HG03565 (cell line): ENCODE results near the gene MSI2.
"Not testable (repeated sequence)": the region's sequence is repeated elsewhere in the genome, so short reads cannot be mapped to it uniquely, and the experiment has no call there.

Experiments
- ATAC-seq: cut with Tn5 transposase; IDR thresholded peaks from one replicate; pipeline ENCODE4 v1.9.1; 2021; ENCODE audit warnings: mild to moderate bottlenecking, moderate library complexity; ENCODE audit not compliant: unreplicated experiment

The MSI2 gene

DNA sequence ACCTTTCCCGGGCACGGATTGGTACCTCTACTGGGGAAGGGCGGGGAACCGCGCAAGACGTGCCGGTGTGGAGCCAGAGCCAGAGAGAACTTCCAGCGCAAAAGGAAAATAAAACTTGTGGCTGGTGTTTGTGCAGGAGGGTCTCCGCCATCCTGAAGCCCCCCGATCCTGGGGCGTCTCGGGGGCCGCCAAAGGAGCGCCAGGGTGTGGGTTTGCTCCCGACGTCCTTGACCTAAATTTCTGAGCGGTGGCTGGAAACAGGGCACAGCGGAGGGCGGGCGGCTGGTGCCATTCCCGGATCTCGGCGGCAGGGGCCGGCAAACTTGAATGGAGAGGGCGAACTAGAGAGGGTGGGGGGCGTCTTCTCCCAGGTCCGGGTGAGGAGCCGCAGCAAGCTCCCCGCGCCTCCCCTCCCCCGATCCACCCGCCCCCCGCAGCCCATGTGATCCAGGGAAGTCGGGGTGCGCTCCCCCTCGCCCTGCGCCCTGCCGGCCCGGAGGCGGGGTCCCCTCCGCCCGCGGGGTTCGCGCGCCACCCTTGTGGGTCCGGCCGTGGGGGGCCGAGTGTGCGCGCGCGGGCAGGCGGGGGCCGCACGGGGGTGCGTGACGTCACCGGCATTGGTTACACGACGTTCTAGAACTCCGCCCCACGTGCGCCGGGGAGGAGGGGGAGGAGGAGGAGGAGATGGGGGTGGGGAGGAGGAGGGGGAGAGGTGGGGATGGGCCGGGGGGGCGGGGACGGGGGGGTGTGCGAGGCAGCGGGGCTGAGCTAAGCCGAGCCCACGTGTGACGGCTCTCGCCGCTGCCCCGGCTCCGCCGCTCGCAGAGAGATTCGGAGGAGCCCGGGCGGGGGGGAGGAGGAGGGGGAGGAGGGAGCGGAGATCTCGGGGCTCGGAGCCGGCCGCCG lies at the start of gene MSI2:
Gene MSI2, plus strand, starts transcription at position 748 of the 906 bp plus-strand sequence. CDS start 220 bp downstream, outside the sequence.
- peak; percentile 61 for ATAC-seq

GRCh38 chr17:57206928-57207327 lies 49.4 kb upstream of the MSI2 start:
- ATAC-seq = no peak

- ATAC-seq = no peak
Observed at GRCh38 chr17:57207396-57207795, 48.9 kb upstream of the MSI2 start.

DNA sequence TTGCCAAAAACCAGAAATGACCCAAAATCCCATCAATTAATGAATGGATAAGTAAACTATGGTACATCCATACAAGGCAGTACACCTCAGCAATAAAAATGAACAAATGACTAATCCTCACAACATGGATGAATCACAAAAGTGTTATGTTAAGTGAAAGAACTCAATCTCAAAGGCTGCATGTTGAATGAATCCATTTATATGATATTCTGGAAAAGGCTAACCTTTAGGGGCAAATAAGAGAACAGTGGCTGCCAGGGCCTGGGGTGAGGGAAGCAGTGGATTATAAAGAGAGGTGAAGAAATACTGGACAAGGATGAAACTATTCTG lies 46.1 kb upstream of the MSI2 start:
- ATAC-seq = no peak

GRCh38 chr17:57210972-57211411 lies 45.3 kb upstream of the MSI2 start:
- ATAC-seq = no peak

GRCh38 chr17:57211543-57211942 lies 44.8 kb upstream of the MSI2 start:
- no peak for ATAC-seq

- no peak for ATAC-seq
Observed at GRCh38 chr17:57213180-57213825, 43.0 kb upstream of the MSI2 start.

DNA sequence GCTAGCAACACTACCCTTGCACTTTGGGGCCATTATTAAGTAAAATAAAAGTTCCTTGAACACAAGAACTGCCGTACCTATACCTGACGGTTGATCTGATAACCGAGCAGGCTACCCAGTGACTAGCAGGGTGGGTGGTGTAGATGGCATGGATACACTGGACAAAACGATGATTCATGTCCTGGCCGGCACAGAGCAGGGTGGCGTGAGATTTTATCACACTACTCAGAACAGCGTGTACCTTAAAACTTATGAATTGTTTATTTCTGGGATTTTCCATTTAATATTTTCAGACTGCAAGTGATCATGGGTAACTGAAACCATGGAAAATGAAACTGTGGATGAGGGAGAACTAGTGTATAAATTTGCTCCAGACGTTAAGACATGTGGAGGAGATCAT lies 41.0 kb upstream of the MSI2 start:
- ATAC-seq = no peak

DNA sequence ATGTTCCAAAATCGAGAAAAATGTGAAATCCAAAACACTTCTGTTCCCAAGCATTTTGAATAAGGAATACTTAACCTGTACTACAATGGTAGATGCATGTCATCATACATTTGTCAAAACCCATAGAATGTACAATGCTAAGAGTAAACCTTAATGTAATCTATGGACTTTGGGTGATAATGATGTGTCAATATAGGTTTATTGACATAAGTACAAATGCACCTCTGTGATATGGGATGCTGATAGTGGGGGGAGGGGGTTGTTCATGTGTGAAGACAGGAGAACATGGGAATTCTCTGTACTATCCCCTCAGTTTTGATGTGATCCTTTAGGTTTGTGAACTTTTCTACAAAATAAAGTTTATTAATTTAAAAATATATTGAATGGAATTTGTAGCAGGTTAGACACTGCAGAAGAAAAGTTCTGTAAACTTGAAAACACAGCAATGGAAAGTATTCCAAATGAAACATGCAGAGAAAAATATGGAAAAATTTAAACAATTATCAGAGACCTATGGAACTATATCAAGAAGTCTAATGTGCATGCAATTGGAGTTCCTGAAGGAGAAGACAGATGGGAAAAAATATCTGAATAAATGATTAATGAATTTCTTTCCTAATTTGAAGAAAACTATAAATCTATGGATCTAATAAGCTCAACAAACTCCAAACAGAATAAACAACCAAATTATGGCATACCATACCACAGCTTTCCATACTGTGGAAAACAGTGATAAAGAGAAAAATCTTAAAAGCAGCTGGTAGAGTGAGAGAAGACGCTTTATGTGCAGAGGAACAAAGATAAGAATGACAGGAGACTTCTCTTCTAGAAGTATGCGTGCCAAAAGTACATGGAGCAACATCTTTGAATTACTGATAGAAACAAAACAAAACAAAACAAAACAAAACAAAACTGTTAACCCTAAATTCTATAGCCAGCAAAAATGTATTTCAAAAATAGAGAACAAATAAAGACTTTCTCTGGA lies 34.7 kb upstream of the MSI2 start:
- no peak for ATAC-seq

- not testable (repeated sequence) for ATAC-seq
Observed at GRCh38 chr17:57222422-57222821, 33.9 kb upstream of the MSI2 start.

DNA sequence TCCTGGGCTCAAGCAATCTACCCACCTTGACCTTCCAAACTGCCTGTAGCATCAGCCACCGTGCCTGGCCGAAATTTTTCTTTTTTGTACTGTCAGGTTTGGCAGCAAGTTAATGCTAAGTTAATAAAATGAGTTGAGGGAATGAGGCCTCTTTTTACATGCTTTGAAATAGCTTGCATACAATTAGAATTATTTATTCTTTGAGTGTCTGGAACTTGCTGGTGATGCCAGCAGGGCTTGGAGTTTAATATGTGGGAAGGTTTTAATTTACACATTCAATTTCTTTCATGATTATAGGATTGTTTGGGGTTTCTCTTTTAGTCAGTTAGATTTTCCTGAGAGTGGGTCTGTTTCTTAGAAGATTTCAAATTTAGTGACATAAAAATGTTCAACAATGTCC lies 31.2 kb upstream of the MSI2 start:
- no peak for ATAC-seq

GRCh38 chr17:57226793-57227192 lies 29.5 kb upstream of the MSI2 start:
- no peak for ATAC-seq

DNA sequence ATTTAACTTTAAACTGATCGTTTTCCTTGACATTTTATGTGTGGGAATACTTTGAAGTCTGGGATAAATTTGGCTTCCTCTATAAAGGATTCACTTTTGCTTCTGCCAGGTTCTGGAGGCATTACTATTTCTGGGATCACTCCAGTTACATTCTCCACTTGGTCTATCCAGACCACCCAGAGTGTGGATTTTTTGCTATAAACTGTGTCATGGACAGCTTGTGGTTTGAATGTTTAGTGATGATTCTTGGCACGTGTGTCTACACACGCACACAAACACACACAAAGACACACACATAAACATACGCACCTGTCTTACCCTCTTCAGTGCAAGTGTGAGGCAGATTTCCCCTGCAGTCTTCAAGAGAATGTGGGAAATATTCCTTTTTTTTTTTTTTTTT lies 27.4 kb upstream of the MSI2 start:
- no peak for ATAC-seq

- no peak for ATAC-seq
Observed at GRCh38 chr17:57234061-57234738, 22.1 kb upstream of the MSI2 start.

DNA sequence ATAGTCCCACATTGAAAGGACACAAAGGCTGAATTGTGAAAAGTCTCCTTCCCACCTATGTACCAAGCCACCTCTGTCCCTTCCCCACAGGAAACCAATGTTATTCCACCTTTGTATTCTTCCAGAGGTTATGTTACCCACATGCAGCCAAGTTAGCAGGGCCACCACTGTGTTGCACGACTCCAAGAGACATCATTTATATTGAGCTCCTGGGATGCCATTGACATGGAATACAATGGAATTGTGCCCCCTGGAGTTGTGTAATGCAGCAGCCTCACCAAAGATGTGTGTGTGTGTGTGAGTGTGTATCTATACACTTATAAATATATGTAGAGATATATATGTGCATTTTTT lies 21.6 kb upstream of the MSI2 start:
- ATAC-seq = no peak

DNA sequence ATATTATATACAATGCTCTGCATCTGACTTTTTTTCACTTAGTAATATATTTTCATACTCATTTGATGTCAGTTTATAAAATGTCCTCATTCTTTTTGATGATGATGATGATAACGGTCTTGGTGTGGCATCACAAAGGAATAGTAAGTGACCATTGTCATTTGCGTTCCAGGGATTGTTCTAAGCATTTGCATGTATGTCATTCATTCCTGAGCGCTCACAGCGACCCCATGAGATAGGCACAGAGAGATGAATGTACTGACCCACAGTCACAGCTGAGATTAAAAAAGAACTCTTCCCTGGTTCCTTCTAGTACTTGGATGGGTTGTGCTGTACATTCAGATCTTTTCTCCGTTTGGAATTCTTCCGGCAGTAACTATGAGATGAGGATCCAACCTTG lies 21.2 kb upstream of the MSI2 start:
- ATAC-seq = no peak

DNA sequence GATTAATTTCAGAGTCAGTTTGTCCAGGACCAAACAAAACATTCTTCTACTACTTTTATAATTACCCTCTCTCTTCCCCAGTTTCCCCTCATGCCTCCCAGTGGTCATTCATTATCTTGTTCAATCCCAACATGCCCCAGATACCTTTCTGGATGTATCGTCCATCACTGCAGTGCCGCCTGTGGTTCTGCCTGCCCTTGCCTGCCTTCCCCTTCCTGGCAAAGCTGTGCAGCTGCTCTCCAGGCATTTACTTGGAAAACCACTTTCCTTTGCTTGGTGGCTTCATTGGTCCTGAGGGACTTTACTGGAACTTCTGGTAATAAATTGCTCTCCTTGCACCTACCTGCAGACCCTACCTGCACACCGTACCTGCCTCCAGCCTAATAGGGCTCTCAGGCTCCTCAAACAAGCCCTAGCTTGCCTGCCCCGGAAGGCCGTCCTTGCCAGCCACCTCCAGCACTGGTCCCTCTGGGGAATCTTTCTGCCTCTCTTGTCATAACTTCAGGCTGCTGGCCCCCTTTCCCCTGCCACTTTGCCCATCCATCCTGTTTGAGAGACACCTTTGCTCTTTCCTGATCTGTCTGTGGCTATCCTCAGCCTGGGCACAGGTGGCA lies 19.5 kb upstream of the MSI2 start:
- no peak for ATAC-seq

GRCh38 chr17:57240648-57241047 lies 15.7 kb upstream of the MSI2 start:
- ATAC-seq = no peak

DNA sequence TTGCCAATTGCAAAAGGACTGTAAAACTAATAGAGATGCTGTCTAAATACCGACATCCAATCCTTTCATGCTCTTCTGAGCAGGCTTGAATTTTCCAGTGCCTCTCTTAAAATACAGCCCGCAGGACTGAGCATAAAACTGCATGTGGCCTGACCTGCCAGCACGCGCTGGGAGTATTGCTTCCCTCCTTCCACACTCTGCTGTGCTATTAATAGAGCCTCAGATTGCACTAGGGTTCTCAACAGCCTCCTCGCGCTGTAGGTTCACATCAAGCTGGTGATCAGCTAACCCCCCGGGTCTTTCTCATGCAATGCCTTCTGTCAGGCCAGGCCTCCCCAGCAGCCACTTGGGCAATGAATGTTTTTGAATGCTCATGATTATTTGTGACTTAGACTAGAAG lies 14.2 kb upstream of the MSI2 start:
- ATAC-seq = no peak

DNA sequence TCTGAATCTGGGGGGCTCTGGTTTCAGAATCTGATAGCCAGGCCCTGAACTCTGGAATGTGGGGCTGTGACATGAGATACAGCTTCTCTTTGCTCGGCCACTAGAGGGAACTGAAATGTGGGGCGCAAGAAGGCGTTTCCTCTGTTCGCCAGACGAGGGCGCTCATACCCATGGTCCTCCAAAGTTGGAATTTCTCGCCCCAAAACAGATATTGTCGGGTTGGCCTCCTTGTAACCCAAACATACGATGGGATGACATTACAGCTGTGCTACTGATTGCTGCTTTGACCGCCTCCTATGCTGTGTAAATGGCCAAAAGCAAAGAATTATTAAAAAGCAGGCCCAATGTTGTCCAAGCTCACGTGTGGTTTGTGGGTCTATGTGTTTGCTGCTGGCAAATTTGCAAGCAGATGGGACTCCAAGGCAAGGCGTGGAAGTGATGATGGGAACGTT lies 13.1 kb upstream of the MSI2 start:
- no peak for ATAC-seq
